Calu3 (cell line): Measurements from ENCODE around the gene COMTD1. TPM values are rescaled to one million over a fixed set of nuclear protein-coding genes. Genes with fewer than 3 reads are reported as not detected.
A peak's percentile ranks its signal among the peaks of the same experiment; 100 is the strongest.

Experiments
- BruUV-seq: library from RNA; stranded (reverse); fragments of 400-500 nt; replicated peaks from 2 replicates; lab custom pipeline; 2021; lab: Mats Ljungman, UMichigan
- CTCF ChIA-PET: fragments of 300-600 bp; sonication (Branson Sonifier 250); formaldehyde crosslinking; loops from one replicate; lab custom pipeline; 2022; ENCODE audit warnings: antibody characterized with exemption; lab: Charles Lee
- DNase-seq: peaks from one replicate; pipeline ENCODE4 v3.0.0; 2022
- H3K27ac Mint-ChIP-seq: one replicate; pipeline ENCODE4 v1.8.0; 2022; ENCODE audit warnings: mixed read lengths; ENCODE audit not compliant: unreplicated experiment
- H3K27me3 Mint-ChIP-seq: one replicate; pipeline ENCODE4 v1.8.0; 2022; ENCODE audit warnings: mixed read lengths; ENCODE audit not compliant: unreplicated experiment
- H3K36me3 Mint-ChIP-seq: one replicate; pipeline ENCODE4 v1.8.0; 2022; ENCODE audit warnings: mild to moderate bottlenecking, moderate library complexity, mixed read lengths; ENCODE audit not compliant: insufficient read depth, unreplicated experiment
- H3K4me1 Mint-ChIP-seq: one replicate; pipeline ENCODE4 v1.8.0; 2022; ENCODE audit warnings: mild to moderate bottlenecking, low read depth, mixed read lengths; ENCODE audit not compliant: unreplicated experiment
- H3K4me3 Mint-ChIP-seq: one replicate; pipeline ENCODE4 v1.8.0; 2022; ENCODE audit warnings: mild to moderate bottlenecking, low read depth, moderate library complexity, mixed read lengths; ENCODE audit not compliant: unreplicated experiment
- H3K9me3 Mint-ChIP-seq: one replicate; pipeline ENCODE4 v1.8.0; 2022; ENCODE audit warnings: low read depth, mixed read lengths; ENCODE audit not compliant: unreplicated experiment
- CTCF ChIP-seq: fragments of 200-600 bp; IDR thresholded peaks from one replicate; pipeline ENCODE4 v1.8.0; 2022; ENCODE audit warnings: antibody characterized with exemption; ENCODE audit not compliant: unreplicated experiment
- intact Hi-C: fragments of 100-400 bp; cut with micrococcal nuclease; formaldehyde crosslinking; loops from one replicate; pipeline ENCODE4 v1.10.0; 2022; ENCODE audit not compliant: unreplicated experiment
- total RNA-seq: library from RNA; stranded (reverse); gene quantifications from 2 replicates; pipeline ENCODE4 v1.2.3, GENCODE V29; 2022

The COMTD1 gene
- total RNA-seq, 1 experiment from 2014 or later, result 52.4 TPM

- DNase-seq, result no peak
- intact Hi-C loops, result loop anchor here (1.0 to 10.0 kb wide), 2 partner anchors 48 to 972 kb away; no protein-coding TSS in a partner anchor
- no peaks in the 10 kb centered on the region for H3K27me3 Mint-ChIP-seq
- no peaks in the 10 kb centered on the region for H3K9me3 Mint-ChIP-seq
- BruUV-seq, result TSS peak; percentile 36
- CTCF ChIA-PET, result interaction anchor here (0.7 to 4.0 kb wide), 14 partner anchors 14 to 410 kb away, joined by 3 to 67 read pairs (median 6); partner anchors contain the start of genes VDAC2 and ZNF503
- peaks cover 47% of the 10 kb centered on the region for H3K36me3 Mint-ChIP-seq
- H3K4me3 Mint-ChIP-seq, result peak overlapping the region; percentile 76
- H3K27ac Mint-ChIP-seq, result peak overlapping the region; percentile 17
- peaks cover 17% of the 10 kb centered on the region for H3K4me1 Mint-ChIP-seq
- TF ChIP-seq CTCF, result no peak
These were observed 545 bp upstream of the COMTD1 start for GRCh38 chr10:75236178-75236825.

- Mint-ChIP-seq H3K36me3 (peaks cover 61% of the 10 kb centered on the region), H3K27ac (peak overlapping the region; percentile 54)
These were observed 928 bp downstream of the COMTD1 start for GRCh38 chr10:75234683-75235374.

GRCh38 chr10:75234017-75234682 is 1.6 kb downstream of the COMTD1 start:
- DNase-seq, result peak; percentile 100
- no TSS peak for BruUV-seq
- CTCF ChIA-PET, result interaction anchor here (0.6 to 4.0 kb wide), 9 partner anchors 8 to 1311 kb away, joined by 3 to 67 read pairs (median 4); partner anchors contain the start of gene VDAC2

More at GRCh38 chr10:75234683-75235374, 928 bp downstream of the COMTD1 start:
- peak; percentile 68 for DNase-seq
- CTCF ChIA-PET, result interaction anchor here (0.6 to 4.0 kb wide), 10 partner anchors 9 to 1310 kb away, joined by 3 to 67 read pairs (median 6); partner anchors contain the start of gene VDAC2
- H3K9me3 Mint-ChIP-seq, result no peaks in the 10 kb centered on the region
- intact Hi-C loops, result loop anchor here (10.0 kb wide), 1 partner anchor 970 kb away; no protein-coding TSS in a partner anchor
- TF ChIP-seq CTCF, result no peak
- H3K4me3 Mint-ChIP-seq, result peak overlapping the region; percentile 76
- no peaks in the 10 kb centered on the region for H3K27me3 Mint-ChIP-seq
- peaks cover 30% of the 10 kb centered on the region for H3K4me1 Mint-ChIP-seq
- no TSS peak for BruUV-seq

More at GRCh38 chr10:75234017-75234682, 1.6 kb downstream of the COMTD1 start:
- no peak for TF ChIP-seq CTCF
- intact Hi-C loops, result loop anchor here (10.0 kb wide), 1 partner anchor 969 kb away; no protein-coding TSS in a partner anchor
- Mint-ChIP-seq H3K36me3 (peaks cover 68% of the 10 kb centered on the region), H3K4me3 (peak overlapping the region; percentile 76), H3K27me3 (no peaks in the 10 kb centered on the region), H3K9me3 (no peaks in the 10 kb centered on the region), H3K4me1 (peaks cover 36% of the 10 kb centered on the region), H3K27ac (peak overlapping the region; percentile 54)
